Measurements from ENCODE around the gene PRRC2A.
A peak's percentile ranks its signal among the peaks of the same experiment; 100 is the strongest.

PRRC2A gene

GRCh38 chr6:31622684-31623091 lies 2.2 kb downstream of the PRRC2A start:
- peak in 1 of 2 experiments; percentile 62 for DNase-seq (ENCODE audit: low read depth in 1 of 2, low spot score in 1 of 2)
- no peak for TF ChIP-seq POLR2AphosphoS5 (IDR thresholded peaks at IDR 0.05; ENCODE audit: low read depth)
- peak; percentile 88 for TF ChIP-seq SPI1 (IDR thresholded peaks at IDR 0.05; ENCODE audit: borderline replicate concordance, low read depth)
- H3K4me3 ChIP-seq (replicated peaks; ENCODE audit: insufficient read depth, low read length), result peak overlapping the region; percentile 83
- no peaks in the 10 kb centered on the region for H3K27me3 ChIP-seq (ENCODE audit: insufficient read depth, poor library complexity, severe bottlenecking)
- H3K27ac ChIP-seq (replicated peaks), result peak overlapping the region; percentile 97; the same call in 1 of the 2 replicates

- Histone ChIP-seq H3K27me3 (ENCODE audit: insufficient read depth, poor library complexity, severe bottlenecking) (no peaks in the 10 kb centered on the region), H3K27ac (replicated peaks) (no peak overlapping the region), H3K4me3 (replicated peaks; ENCODE audit: insufficient read depth, low read length) (no peak overlapping the region)
- no peak for DNase-seq (ENCODE audit: low read depth in 1 of 2, low spot score in 1 of 2)
- TF ChIP-seq REST (IDR thresholded peaks at IDR 0.05; ENCODE audit: insufficient replicate concordance, low read depth) (no peak), POLR2AphosphoS5 (IDR thresholded peaks at IDR 0.05; ENCODE audit: low read depth) (no peak), SPI1 (IDR thresholded peaks at IDR 0.05; ENCODE audit: borderline replicate concordance, low read depth) (no peak), CTCF (IDR thresholded peaks at IDR 0.05; ENCODE audit: insufficient read depth, low read length) (no peak), GABPA (IDR thresholded peaks at IDR 0.05; ENCODE audit: low read depth) (no peak)
Observed at GRCh38 chr6:31624070-31624469, 3.6 kb downstream of the PRRC2A start.

- Histone ChIP-seq H3K4me3 (replicated peaks; ENCODE audit: insufficient read depth, low read length) (no peak overlapping the region), H3K27me3 (ENCODE audit: insufficient read depth, poor library complexity, severe bottlenecking) (no peaks in the 10 kb centered on the region), H3K27ac (replicated peaks) (no peak overlapping the region)
- TF ChIP-seq REST (IDR thresholded peaks at IDR 0.05; ENCODE audit: insufficient replicate concordance, low read depth), result no peak
- TF ChIP-seq SPI1 (IDR thresholded peaks at IDR 0.05; ENCODE audit: borderline replicate concordance, low read depth), result no peak
- TF ChIP-seq CTCF (IDR thresholded peaks at IDR 0.05; ENCODE audit: insufficient read depth, low read length), result no peak
- no peak for TF ChIP-seq POLR2AphosphoS5 (IDR thresholded peaks at IDR 0.05; ENCODE audit: low read depth)
- TF ChIP-seq GABPA (IDR thresholded peaks at IDR 0.05; ENCODE audit: low read depth), result no peak
- no peak for DNase-seq (ENCODE audit: low read depth in 1 of 2, low spot score in 1 of 2)
Observed at GRCh38 chr6:31626952-31627351, 6.4 kb downstream of the PRRC2A start.

GRCh38 chr6:31627690-31628287 lies 7.3 kb downstream of the PRRC2A start:
- no peak for DNase-seq (ENCODE audit: low read depth in 1 of 2, low spot score in 1 of 2)
- Histone ChIP-seq H3K27ac (replicated peaks) (no peak overlapping the region), H3K27me3 (ENCODE audit: insufficient read depth, poor library complexity, severe bottlenecking) (no peaks in the 10 kb centered on the region), H3K4me3 (replicated peaks; ENCODE audit: insufficient read depth, low read length) (no peak overlapping the region)
- TF ChIP-seq REST (IDR thresholded peaks at IDR 0.05; ENCODE audit: insufficient replicate concordance, low read depth) (no peak), CTCF (IDR thresholded peaks at IDR 0.05; ENCODE audit: insufficient read depth, low read length) (no peak), POLR2AphosphoS5 (IDR thresholded peaks at IDR 0.05; ENCODE audit: low read depth) (no peak; the same call in 1 of the 2 replicates), GABPA (IDR thresholded peaks at IDR 0.05; ENCODE audit: low read depth) (no peak), SPI1 (IDR thresholded peaks at IDR 0.05; ENCODE audit: borderline replicate concordance, low read depth) (no peak)
